ENCODE results near the gene AP1S3. TPM values are rescaled to one million over a fixed set of nuclear protein-coding genes. Genes with fewer than 3 reads are reported as not detected.

Gene AP1S3
- total and polyA plus RNA-seq, 5 donors from 2014 or later, result 0.88 to 3.7 (median 2.1) TPM

- no peaks in the 10 kb centered on the region for H3K4me1 ChIP-seq (ENCODE audit: control insufficient read depth, insufficient read depth, low read length, poor library complexity, severe bottlenecking)
- Mint-ChIP-seq H3K27ac (no peak overlapping the region), H3K4me1 (no peaks in the 10 kb centered on the region), H3K36me3 (no peaks in the 10 kb centered on the region), H3K4me3 (no peak overlapping the region), H3K27me3 (peaks cover 12% of the 10 kb centered on the region), H3K9me3 (peaks cover 0 to 10% (median 2%) of the 10 kb centered on the region in 7 donors)
- H3K27me3 ChIP-seq (ENCODE audit: control insufficient read depth, insufficient read depth, low read length), result no peaks in the 10 kb centered on the region
- DNase-seq (no peak), ATAC-seq (ENCODE audit: low read depth in 2 of 2) (no peak)
- no peak overlapping the region for H3K4me3 ChIP-seq (ENCODE audit: low read depth, low read length)
- H3K9me3 ChIP-seq (ENCODE audit: control insufficient read depth in 2 of 2, low read length in 2 of 2), result peaks cover 0 to under 1% of the 10 kb centered on the region in 2 experiments
- H3K27ac ChIP-seq (ENCODE audit: insufficient read depth, low read length, poor library complexity, severe bottlenecking), result no peak overlapping the region
- H3K36me3 ChIP-seq (ENCODE audit: control insufficient read depth, insufficient read depth, low read length), result no peaks in the 10 kb centered on the region
These were observed 115.6 kb downstream of the AP1S3 start for GRCh38 chr2:223721746-223722145.

GRCh38 chr2:223720367-223720766 is 117.0 kb downstream of the AP1S3 start:
- peaks cover 8% of the 10 kb centered on the region for H3K27me3 Mint-ChIP-seq
- no peak overlapping the region for H3K27ac Mint-ChIP-seq

DNA sequence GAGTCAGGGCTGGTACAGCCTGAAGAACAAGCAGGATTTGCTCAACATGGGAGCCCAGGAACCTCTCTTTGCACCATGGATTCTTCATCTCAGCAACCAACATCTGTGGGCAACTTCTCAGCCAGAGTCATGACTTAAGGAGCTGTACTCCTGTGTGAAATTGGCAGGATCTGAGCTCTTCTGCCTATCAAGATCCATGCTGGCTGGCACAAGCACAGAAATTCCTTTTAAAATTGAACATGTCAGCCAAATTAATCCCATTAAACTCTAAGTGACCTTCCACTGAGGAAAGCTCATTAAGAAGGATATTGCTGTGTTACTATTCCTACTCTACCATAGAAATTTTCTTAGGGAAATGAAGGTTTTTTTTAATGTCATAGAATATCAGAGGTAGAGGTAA is 124.7 kb downstream of the AP1S3 start:
- no peak overlapping the region for H3K27ac Mint-ChIP-seq
- Histone ChIP-seq H3K36me3 (ENCODE audit: control insufficient read depth, insufficient read depth, low read length) (no peaks in the 10 kb centered on the region), H3K4me3 (ENCODE audit: low read depth, low read length) (no peak overlapping the region), H3K27ac (ENCODE audit: insufficient read depth, low read length, poor library complexity, severe bottlenecking) (no peak overlapping the region), H3K9me3 (ENCODE audit: control insufficient read depth in 2 of 2, low read length in 2 of 2) (peaks cover 0 to 4% of the 10 kb centered on the region in 2 experiments), H3K27me3 (ENCODE audit: control insufficient read depth, insufficient read depth, low read length) (no peaks in the 10 kb centered on the region), H3K4me1 (ENCODE audit: control insufficient read depth, insufficient read depth, low read length, poor library complexity, severe bottlenecking) (no peaks in the 10 kb centered on the region)
- peaks cover 12% of the 10 kb centered on the region for H3K27me3 Mint-ChIP-seq
- no peaks in the 10 kb centered on the region for H3K4me1 Mint-ChIP-seq
- no peak overlapping the region for H3K4me3 Mint-ChIP-seq
- DNase-seq (no peak), ATAC-seq (ENCODE audit: low read depth in 2 of 2) (no peak)
- no peaks in the 10 kb centered on the region for H3K36me3 Mint-ChIP-seq
- peaks cover 0 to 5% (median 0%) of the 10 kb centered on the region in 7 donors for H3K9me3 Mint-ChIP-seq

More at GRCh38 chr2:223720367-223720766, 117.0 kb downstream of the AP1S3 start:
- no peak for DNase-seq
- no peaks in the 10 kb centered on the region for H3K27me3 ChIP-seq (ENCODE audit: control insufficient read depth, insufficient read depth, low read length)
- H3K4me3 Mint-ChIP-seq, result no peak overlapping the region
- H3K4me1 Mint-ChIP-seq, result no peaks in the 10 kb centered on the region
- no peaks in the 10 kb centered on the region for H3K36me3 Mint-ChIP-seq
- no peaks in the 10 kb centered on the region for H3K4me1 ChIP-seq (ENCODE audit: control insufficient read depth, insufficient read depth, low read length, poor library complexity, severe bottlenecking)
- no peak overlapping the region for H3K27ac ChIP-seq (ENCODE audit: insufficient read depth, low read length, poor library complexity, severe bottlenecking)
- peaks cover 0 to 4% of the 10 kb centered on the region in 2 experiments for H3K9me3 ChIP-seq (ENCODE audit: control insufficient read depth in 2 of 2, low read length in 2 of 2)
- ATAC-seq (ENCODE audit: low read depth in 2 of 2), result no peak
- H3K4me3 ChIP-seq (ENCODE audit: low read depth, low read length), result no peak overlapping the region
- H3K36me3 ChIP-seq (ENCODE audit: control insufficient read depth, insufficient read depth, low read length), result no peaks in the 10 kb centered on the region
- peaks cover 0 to 12% (median 2%) of the 10 kb centered on the region in 7 donors for H3K9me3 Mint-ChIP-seq

- peaks cover 17% of the 10 kb centered on the region for H3K27me3 Mint-ChIP-seq
These were observed 125.6 kb downstream of the AP1S3 start for GRCh38 chr2:223711596-223712326.

More at GRCh38 chr2:223711596-223712326, 125.6 kb downstream of the AP1S3 start:
- Mint-ChIP-seq H3K4me3 (no peak overlapping the region), H3K36me3 (no peaks in the 10 kb centered on the region), H3K27ac (no peak overlapping the region), H3K4me1 (no peaks in the 10 kb centered on the region), H3K9me3 (peaks cover 0 to 2% (median 0%) of the 10 kb centered on the region in 7 donors)
- H3K4me1 ChIP-seq (ENCODE audit: control insufficient read depth, insufficient read depth, low read length, poor library complexity, severe bottlenecking), result no peaks in the 10 kb centered on the region
- H3K27me3 ChIP-seq (ENCODE audit: control insufficient read depth, insufficient read depth, low read length), result no peaks in the 10 kb centered on the region
- H3K9me3 ChIP-seq (ENCODE audit: control insufficient read depth in 2 of 2, low read length in 2 of 2), result peaks cover 0 to 4% of the 10 kb centered on the region in 2 experiments
- no peak overlapping the region for H3K4me3 ChIP-seq (ENCODE audit: low read depth, low read length)
- DNase-seq (no peak), ATAC-seq (ENCODE audit: low read depth in 2 of 2) (no peak)
- H3K36me3 ChIP-seq (ENCODE audit: control insufficient read depth, insufficient read depth, low read length), result no peaks in the 10 kb centered on the region
- H3K27ac ChIP-seq (ENCODE audit: insufficient read depth, low read length, poor library complexity, severe bottlenecking), result no peak overlapping the region

Other genes with a start within 250 kb of the AP1S3 start
- not detected for gene SCG2, start 235.2 kb downstream of the AP1S3 start, total RNA-seq
- gene SCG2, start 235.2 kb downstream of the AP1S3 start, polyA plus RNA-seq, result not detected
- gene WDFY1, start 107.8 kb upstream of the AP1S3 start, total RNA-seq, result 67.1 TPM
- 10 to 100 TPM; 24.9 to 37.7 (median 26.0) TPM for gene WDFY1, start 107.8 kb upstream of the AP1S3 start, polyA plus RNA-seq
- gene MRPL44, start 119.9 kb upstream of the AP1S3 start, total RNA-seq, result 27.4 TPM
- 10 to 100 TPM; 36.6 to 46.5 (median 41.8) TPM for gene MRPL44, start 119.9 kb upstream of the AP1S3 start, polyA plus RNA-seq
- 1.5 TPM for gene SERPINE2, start 201.7 kb upstream of the AP1S3 start, total RNA-seq
- 1 to 10 TPM in 3 of 4 donors, under 1 TPM in 1; 0.85 to 1.8 (median 1.5) TPM for gene SERPINE2, start 201.7 kb upstream of the AP1S3 start, polyA plus RNA-seq